Measurements from ENCODE around the gene GALR2.

Gene GALR2

DNA sequence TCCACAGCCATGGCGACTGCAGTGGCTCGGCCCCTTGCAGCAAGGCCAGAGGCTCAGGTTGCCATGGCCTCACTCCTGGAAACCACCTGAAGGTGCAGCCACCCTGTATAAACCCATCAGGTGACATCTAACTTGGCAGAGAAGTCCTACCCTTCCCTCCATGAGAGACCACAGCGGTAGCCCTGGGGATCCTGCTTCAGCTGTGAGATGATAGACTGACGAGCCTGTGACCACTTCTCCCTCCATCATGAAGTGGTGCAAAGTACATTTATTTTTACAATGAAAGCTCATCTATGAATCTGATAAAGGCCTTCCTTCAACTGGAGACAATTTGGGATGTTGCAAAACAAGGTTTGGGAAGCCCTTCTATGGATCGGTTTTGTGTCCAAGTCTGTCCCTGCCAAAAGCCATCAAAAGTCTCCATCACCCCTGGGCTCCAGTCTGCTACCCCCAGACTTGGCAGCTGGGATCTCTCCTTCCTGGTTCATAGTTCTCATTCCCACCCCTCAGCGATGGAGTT, 6.2 kb downstream of the GALR2 start:
- no peak for DNase-seq

DNA sequence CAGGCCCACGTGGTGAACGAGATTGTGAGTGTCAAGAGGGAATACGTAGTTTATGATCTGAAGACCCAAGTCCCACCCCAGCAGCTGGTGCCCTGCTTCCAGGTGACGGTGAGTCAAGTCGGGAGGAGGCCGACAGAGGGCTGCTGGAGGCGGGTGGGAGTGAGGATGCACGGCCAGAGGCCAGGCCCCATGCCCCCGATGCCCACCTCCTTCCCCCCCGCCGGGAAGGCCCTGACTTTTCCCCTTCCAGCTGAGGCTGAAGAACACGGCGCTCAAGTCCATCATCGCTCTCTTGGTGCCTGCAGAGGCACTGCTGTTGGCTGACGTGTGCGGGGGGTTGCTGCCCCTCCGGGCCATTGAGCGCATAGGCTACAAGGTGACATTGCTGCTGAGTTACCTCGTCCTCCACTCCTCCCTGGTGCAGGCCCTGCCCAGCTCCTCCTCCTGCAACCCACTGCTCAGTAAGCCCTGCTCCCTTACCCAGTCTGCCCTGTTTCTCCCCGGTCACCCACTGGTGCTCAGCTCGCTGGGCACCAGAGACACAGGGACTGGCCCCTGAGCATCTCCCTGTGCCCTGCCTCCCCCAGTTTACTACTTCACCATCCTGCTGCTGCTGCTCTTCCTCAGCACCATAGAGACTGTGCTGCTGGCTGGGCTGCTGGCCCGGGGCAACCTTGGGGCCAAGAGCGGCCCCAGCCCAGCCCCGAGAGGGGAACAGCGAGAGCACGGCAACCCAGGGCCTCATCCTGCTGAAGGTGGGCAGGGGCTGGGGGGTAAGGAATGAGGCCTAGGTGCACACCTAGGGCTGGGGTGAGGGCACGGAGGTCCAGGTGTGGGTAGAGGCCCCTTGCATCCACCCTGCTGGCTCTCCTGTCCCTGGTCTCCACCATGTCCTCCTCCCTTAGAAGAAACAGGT, 7.0 kb downstream of the GALR2 start:
- DNase-seq: no peak

DNA sequence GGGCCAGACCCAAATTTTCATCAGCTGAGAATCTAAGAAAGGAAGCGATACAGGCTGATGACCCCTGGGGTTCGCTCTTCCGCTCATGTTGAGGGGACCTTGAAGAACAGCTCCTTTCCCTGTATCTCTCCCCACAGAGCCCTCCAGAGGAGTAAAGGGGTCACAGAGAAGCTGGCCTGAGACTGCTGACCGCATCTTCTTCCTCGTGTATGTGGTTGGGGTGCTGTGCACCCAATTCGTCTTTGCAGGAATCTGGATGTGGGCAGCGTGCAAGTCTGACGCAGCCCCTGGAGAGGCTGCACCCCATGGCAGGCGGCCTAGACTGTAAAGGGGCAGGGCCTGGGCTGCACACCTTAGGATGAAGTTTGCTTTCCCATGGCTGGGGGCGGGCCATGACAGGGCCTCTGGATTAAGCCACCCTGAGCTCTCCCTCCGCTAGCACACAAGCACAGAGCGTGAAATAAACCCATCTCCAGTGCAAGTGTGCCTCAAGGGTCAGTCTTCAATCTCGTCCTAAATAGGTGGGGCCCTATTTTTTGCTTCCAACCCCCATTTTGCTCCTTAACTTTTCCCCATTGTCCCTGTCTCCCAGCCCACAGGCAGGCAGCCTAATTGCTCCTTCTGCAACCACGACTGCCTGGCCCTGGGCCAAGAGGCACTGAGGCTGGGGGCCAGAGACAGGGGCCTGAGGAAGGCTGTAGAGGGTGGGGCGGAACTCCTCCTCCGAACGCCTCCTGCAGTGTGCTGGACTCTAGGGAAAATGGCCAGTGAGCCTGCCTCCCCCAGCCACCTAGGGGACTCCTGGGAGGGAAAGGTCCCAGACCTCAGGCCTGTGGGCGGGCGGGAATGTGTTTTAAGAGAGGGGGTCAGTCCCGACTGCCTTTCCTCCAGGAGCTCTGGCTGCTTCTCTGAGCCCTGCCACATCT, 8.0 kb downstream of the GALR2 start:
- DNase-seq: no peak

GRCh38 chr17:76083536-76084182, 9.1 kb downstream of the GALR2 start:
- DNase-seq: no peak

DNA sequence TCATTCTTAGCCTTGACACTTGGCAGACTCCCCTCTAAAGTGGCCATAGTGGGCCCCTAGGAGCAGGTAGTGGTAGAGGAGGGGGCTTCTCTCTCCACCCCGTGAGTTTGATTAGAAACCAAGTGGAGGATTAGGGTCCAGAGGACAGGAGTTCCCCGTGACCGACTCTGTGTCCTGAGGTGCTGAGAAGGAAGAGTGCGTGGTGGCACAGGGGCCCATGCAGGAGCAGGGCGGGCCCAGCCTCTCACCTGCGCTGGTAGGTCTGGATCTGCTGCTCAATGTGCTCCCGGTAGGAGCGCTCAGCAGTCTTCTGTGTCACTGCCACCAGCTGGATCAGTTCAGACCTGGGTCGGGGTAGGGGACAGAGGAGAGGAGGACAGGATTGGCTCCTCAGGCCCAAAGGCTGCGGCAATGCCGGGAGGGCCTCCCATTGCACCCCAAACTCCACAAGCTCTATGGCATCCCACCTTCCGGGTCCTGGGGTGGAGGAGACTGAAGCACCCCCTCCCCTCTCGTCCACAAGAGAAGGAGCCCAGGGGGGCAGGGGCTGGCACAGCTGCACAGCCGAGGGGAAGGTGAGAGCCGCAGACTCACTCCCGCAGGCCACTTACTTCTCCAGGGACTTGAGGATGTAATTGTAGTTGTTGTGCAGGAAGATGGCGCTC, 10.6 kb downstream of the GALR2 start:
- DNase-seq: no peak

GRCh38 chr17:76085731-76086366, 11.3 kb downstream of the GALR2 start:
- no peak for DNase-seq

- DNase-seq: no peak
These were observed 11.8 kb downstream of the GALR2 start for GRCh38 chr17:76086384-76086783.

DNA sequence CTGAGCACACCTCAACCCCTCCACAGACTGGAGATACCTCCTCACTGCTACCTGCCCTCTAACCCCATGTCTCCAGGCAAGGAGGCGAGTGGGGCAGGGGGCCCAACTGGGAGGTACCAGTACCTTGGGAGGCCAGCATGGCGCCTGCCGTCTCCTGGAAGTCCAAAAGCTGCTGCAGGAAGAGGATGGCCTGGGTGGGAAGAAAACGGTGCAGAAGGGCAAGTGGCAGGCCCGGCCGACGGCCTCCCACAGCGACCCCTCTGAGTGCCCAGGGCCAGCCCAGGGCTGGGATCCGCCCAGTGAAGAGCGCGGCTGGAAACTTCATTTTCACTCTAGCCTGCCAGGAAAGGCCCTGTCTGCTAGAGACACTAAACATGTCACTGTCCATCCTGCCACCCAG, 12.9 kb downstream of the GALR2 start:
- no peak for DNase-seq

- no peak for DNase-seq
These were observed 13.7 kb downstream of the GALR2 start for GRCh38 chr17:76088041-76088867.

GRCh38 chr17:76088868-76089576, 14.4 kb downstream of the GALR2 start:
- DNase-seq: no peak

- no peak for DNase-seq
These were observed 15.3 kb downstream of the GALR2 start for GRCh38 chr17:76089680-76090516.

GRCh38 chr17:76090517-76091129, 16.0 kb downstream of the GALR2 start:
- DNase-seq: no peak

DNA sequence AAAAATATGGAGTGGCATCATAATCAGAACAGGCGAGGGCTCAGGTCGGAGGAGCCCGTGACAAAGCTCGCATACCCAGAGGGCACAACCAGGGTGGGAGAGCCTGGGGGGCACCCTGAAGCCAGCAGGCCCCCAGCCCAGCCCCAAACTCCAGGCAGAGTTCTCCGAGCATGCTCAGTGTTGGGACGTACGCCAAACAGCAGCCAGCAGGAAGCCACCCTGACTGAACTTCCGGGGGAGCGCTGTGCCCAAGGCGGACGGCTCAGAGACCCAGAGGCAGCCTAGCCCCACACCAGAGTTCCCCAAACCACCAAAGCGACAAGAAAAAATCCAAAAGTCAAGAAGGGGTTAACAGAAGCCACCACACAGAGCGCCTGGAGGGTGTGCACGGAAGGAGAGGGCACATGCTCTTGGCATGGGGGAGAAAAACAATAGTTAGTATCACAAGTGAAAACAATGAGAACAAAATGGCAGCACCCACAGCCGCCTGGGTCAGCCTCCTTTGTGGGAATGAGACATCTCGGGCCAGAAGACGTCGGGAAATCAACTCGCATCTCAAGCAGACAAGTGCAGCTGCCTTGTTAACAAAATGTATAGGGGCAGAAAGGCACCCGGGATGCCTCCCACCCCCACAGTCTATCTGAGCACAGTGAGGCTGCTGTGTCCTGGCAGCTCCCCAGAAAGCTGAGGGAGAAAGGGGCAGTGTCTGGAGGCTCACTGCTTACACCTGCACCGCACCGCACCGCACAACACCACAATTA, 17.1 kb downstream of the GALR2 start:
- no peak for DNase-seq

- DNase-seq: no peak
These were observed 18.2 kb downstream of the GALR2 start for GRCh38 chr17:76092526-76093413.

DNA sequence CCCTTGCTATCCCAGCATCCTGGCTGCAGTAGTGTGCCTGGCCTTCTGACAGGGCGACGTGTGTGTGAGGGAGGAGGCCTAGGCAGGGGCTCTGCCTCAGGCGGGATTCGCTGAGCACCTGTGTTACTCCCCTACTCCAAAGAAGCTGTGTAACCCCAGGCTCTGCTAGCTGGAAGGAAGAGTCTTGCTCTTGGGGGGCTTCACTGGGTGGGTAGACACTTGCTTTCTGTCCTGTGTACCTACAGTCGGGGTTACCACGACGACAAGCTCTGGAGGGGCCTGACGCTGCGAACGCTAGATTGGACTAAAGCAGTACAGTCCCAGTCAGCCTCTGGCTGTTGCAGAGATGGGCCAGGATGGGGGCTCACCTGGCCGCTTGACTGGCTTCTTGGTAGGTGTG, 19.5 kb downstream of the GALR2 start:
- no peak for DNase-seq

GRCh38 chr17:76095943-76096342, 21.4 kb downstream of the GALR2 start:
- no peak for DNase-seq

GRCh38 chr17:76097716-76098295, 23.2 kb downstream of the GALR2 start:
- no peak for DNase-seq

Measured in NCI-H510A treated with DMSO at 0.1 percent for 48 hours (cell line).